Loucy (cell line): Measurements from ENCODE around the gene VWA8.

ENCODE experiments used
- H2AFZ ChIP-seq: fragments of 200-600 bp; sonication (generic); 2 replicates; pipeline ENCODE4 v1.6.0; 2016; ENCODE audit warnings: antibody characterized with exemption, mild to moderate bottlenecking, low read length, moderate library complexity
- H3F3A ChIP-seq: fragments of 200-600 bp; 2 replicates; pipeline ENCODE4 v1.6.0; 2016; ENCODE audit warnings: antibody characterized with exemption, low read depth, mild to moderate bottlenecking
- H3K27me3 ChIP-seq: fragments of 200-600 bp; sonication (generic); 2 replicates; pipeline ENCODE4 v1.6.1; 2014; ENCODE audit warnings: low read length, mild to moderate bottlenecking; ENCODE audit not compliant: insufficient read depth, poor library complexity, severe bottlenecking
- H3K36me3 ChIP-seq: fragments of 200-600 bp; sonication (generic); 2 replicates; pipeline ENCODE4 v1.6.1; 2016; ENCODE audit warnings: low read length; ENCODE audit not compliant: insufficient read depth
- H3K4me1 ChIP-seq: fragments of 200-600 bp; sonication (generic); 2 replicates; pipeline ENCODE4 v1.5.1; 2014; ENCODE audit warnings: low read length, mild to moderate bottlenecking; ENCODE audit not compliant: insufficient read depth, poor library complexity, severe bottlenecking
- H3K4me2 ChIP-seq: fragments of 200-600 bp; sonication (generic); 2 replicates; pipeline ENCODE4 v1.6.0; 2014; ENCODE audit warnings: antibody characterized with exemption, low read length, low read depth, mild to moderate bottlenecking; ENCODE audit not compliant: poor library complexity, severe bottlenecking
- H3K4me3 ChIP-seq: fragments of 200-600 bp; sonication (generic); 2 replicates; pipeline ENCODE4 v1.5.1; 2014; ENCODE audit warnings: low read length, mild to moderate bottlenecking, mixed read lengths; ENCODE audit not compliant: poor library complexity, severe bottlenecking
- H3K79me2 ChIP-seq: fragments of 200-600 bp; sonication (generic); 2 replicates; pipeline ENCODE4 v1.6.1; 2014; ENCODE audit warnings: low read length; ENCODE audit not compliant: insufficient read depth
- H3K9ac ChIP-seq: fragments of 200-600 bp; sonication (generic); 2 replicates; pipeline ENCODE4 v1.6.0; 2014; ENCODE audit warnings: mild to moderate bottlenecking, low read depth, low read length, moderate library complexity; ENCODE audit not compliant: poor library complexity, severe bottlenecking
- H3K9me2 ChIP-seq: fragments of 200-600 bp; sonication (generic); replicated peaks from 2 replicates; pipeline ENCODE4 v1.6.1; 2016; ENCODE audit warnings: low read depth, low read length, mixed read lengths
- H3K9me3 ChIP-seq: fragments of 200-600 bp; sonication (generic); 2 replicates; pipeline ENCODE4 v1.6.1; 2014; ENCODE audit warnings: mild to moderate bottlenecking, antibody characterized with exemption, low read length, low read depth; ENCODE audit not compliant: insufficient read depth
- H4K20me1 ChIP-seq: fragments of 200-600 bp; sonication (generic); 2 replicates; pipeline ENCODE4 v1.6.0; 2014; ENCODE audit warnings: antibody characterized with exemption, low read length, mild to moderate bottlenecking; ENCODE audit not compliant: insufficient read depth, poor library complexity, severe bottlenecking
- CTCF ChIP-seq: fragments of 200-600 bp; sonication (generic); conservative IDR thresholded peaks from 2 replicates; pipeline ENCODE4 v1.5.1; 2014; ENCODE audit warnings: mild to moderate bottlenecking, antibody characterized with exemption, low read length
- EZH2phosphoT487 ChIP-seq: fragments of 200-600 bp; IDR thresholded peaks from 2 replicates; pipeline ENCODE4 v1.6.1; 2018; ENCODE audit warnings: antibody characterized with exemption, mild to moderate bottlenecking, moderate library complexity, borderline replicate concordance

VWA8 gene

DNA sequence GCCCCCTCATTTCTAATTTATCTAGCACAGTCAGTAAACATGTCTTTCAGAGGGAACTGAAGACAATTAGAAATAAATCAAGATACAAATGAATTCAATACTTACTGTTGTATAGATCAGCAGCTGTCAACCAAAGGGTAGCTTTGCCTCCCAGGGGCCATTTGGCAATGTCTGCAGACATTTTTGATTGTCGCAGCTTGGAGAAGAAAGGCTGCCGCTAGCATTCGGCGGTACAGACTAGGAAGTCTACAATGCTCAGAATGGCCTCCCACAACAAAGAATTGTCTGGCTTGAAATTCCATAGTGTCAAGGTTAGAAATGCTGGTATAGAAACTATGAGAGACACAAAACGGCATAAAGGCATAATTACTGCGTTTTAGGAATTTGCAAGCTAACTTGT lies 412.0 kb downstream of the VWA8 start:
- Histone ChIP-seq H2AFZ (no peak overlapping the region), H4K20me1 (no peaks in the 10 kb centered on the region), H3K27me3 (no peaks in the 10 kb centered on the region), H3K36me3 (no peaks in the 10 kb centered on the region), H3K9me2 (no peaks in the 10 kb centered on the region), H3K4me1 (no peaks in the 10 kb centered on the region), H3K4me2 (no peak overlapping the region), H3K79me2 (no peaks in the 10 kb centered on the region), H3K9me3 (no peaks in the 10 kb centered on the region), H3K4me3 (no peak overlapping the region), H3F3A (no peaks in the 10 kb centered on the region), H3K9ac (no peak overlapping the region)
- TF ChIP-seq CTCF, result no peak
- TF ChIP-seq EZH2phosphoT487, result no peak

- no peak overlapping the region for H3K4me3 ChIP-seq
- H3K27me3 ChIP-seq, result no peaks in the 10 kb centered on the region
- H3K36me3 ChIP-seq, result no peaks in the 10 kb centered on the region
- H3K4me1 ChIP-seq, result no peaks in the 10 kb centered on the region
- H4K20me1 ChIP-seq, result no peaks in the 10 kb centered on the region
- H3K9ac ChIP-seq, result no peak overlapping the region
- no peaks in the 10 kb centered on the region for H3F3A ChIP-seq
- no peak overlapping the region for H3K4me2 ChIP-seq
- no peaks in the 10 kb centered on the region for H3K79me2 ChIP-seq
- no peak overlapping the region for H2AFZ ChIP-seq
- H3K9me3 ChIP-seq, result no peaks in the 10 kb centered on the region
- no peak for TF ChIP-seq EZH2phosphoT487
- no peak for TF ChIP-seq CTCF
- no peaks in the 10 kb centered on the region for H3K9me2 ChIP-seq
These were observed 412.9 kb downstream of the VWA8 start for GRCh38 chr13:41548031-41548430.

DNA sequence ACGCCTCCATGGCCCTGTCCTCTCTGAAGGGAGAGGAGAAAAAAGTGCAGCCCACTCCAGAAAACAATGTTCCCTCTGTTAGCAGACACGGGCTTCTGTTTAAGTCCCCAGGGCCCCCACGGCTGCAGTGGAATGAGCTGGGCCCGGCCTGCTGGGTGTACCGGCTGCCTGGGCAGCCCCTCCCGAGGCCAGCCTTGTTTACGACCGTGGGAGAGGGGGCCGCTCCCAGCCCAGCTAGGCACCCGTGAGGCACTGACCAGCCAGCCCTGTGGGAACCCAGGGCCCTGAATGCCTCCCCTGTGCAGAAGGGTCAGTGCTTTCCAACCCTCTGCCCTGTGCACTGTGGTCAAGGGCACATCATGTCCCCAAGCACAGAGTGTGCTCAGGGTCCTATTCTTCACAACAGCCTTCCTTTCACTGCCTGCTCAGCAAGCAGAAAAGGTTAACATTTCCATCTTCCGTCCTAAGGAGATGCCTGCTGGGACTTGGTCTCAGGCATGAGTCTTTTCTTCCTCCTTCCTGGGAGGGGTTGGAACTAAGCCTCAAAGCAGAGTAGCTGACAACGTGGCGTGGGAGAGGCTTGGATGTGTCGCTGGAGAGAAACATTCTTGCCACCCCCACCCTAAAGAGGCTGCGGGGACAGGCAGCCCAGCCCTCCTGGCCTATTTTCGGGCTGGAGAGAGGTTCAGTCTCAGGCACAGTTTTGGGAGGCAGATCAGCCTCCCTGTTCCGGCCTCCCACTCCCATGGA lies 413.5 kb downstream of the VWA8 start:
- Histone ChIP-seq H3K4me2 (no peak overlapping the region), H3K79me2 (no peaks in the 10 kb centered on the region), H3K36me3 (no peaks in the 10 kb centered on the region), H3K4me1 (no peaks in the 10 kb centered on the region), H3K9me2 (no peaks in the 10 kb centered on the region), H3K4me3 (no peak overlapping the region), H4K20me1 (no peaks in the 10 kb centered on the region), H3K9ac (no peak overlapping the region), H3K27me3 (no peaks in the 10 kb centered on the region), H2AFZ (no peak overlapping the region), H3F3A (no peaks in the 10 kb centered on the region), H3K9me3 (no peaks in the 10 kb centered on the region)
- TF ChIP-seq CTCF (no peak), EZH2phosphoT487 (no peak)
